HG03175 (cell line): ENCODE data around the gene UBE2M.
"Not testable (repeated sequence)": the region's sequence is repeated elsewhere in the genome, so short reads cannot be mapped to it uniquely, and the experiment has no call there.

Experiments
- ATAC-seq: cut with Tn5 transposase; IDR thresholded peaks from one replicate; pipeline ENCODE4 v1.9.1; 2021; ENCODE audit warnings: mild to moderate bottlenecking, moderate library complexity; ENCODE audit not compliant: unreplicated experiment

UBE2M gene

GRCh38 chr19:58558066-58558622, at the start of gene UBE2M:
Gene UBE2M, minus strand, starts transcription at chr19:58558611. Its CDS starts 230 bp downstream, at chr19:58558381.
- ATAC-seq: peak; percentile 2

DNA sequence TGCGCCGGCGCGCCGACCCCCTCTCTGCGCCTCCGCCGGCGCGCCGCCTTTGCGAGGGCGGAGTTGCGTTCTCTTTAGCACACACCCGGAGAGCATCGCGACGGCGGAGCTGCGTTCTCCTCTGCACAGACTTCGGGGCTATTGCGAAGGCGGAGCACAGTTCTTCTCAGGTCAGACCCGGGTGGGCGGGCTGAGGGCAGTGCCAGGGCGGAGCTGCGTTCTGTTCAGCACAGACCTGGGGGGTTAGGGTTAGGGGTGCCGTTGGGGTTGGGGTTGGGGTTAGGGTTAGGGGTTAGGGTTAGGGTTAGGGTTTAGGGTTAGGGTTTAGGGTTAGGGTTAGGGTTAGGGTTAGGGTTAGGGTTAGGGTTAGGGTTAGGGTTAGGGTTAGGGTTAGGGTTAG, 48.8 kb upstream of the UBE2M start:
- not testable (repeated sequence) for ATAC-seq

DNA sequence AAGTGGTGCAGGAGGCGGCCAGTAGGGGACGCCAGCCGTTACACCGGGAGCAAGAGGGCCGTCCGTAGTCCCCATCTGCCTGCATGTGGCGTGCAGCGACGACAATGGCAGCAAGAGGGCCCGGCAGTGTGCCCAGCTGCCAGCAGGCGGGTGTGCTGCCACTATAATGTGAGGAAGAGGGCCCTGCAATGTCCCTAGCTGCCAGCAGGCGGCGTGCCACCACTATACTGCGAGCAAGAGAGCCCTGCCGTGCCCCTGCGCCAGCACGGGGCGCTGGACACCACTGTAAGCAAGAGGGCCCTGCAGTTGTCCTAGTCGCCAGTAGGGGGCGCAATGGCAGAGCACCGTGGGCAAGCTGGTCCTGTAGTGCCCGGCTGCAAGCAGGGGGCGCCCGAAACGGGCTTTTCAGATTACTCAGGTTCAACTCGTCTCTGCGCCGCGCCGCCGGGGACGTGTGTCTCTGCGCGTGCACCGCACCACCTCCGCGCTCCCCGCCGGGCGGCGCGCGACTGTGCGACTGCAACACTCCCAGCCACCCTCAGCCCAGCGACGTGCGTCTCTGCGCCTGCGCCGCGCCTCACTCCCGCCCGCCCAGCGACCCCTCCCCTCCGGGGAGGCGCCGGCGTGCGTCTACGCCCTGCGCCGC, 48.0 kb upstream of the UBE2M start:
- ATAC-seq: not testable (repeated sequence)

- no peak for ATAC-seq
Measured at GRCh38 chr19:58586133-58586765, 27.8 kb upstream of the UBE2M start.

GRCh38 chr19:58585442-58586132, 27.2 kb upstream of the UBE2M start:
- ATAC-seq: no peak

- ATAC-seq: no peak
Measured at GRCh38 chr19:58584498-58585441, 26.4 kb upstream of the UBE2M start.

GRCh38 chr19:58582985-58583384, 24.6 kb upstream of the UBE2M start:
- no peak for ATAC-seq

- ATAC-seq: peak; percentile 85
Measured at GRCh38 chr19:58581227-58582141, 23.1 kb upstream of the UBE2M start.

DNA sequence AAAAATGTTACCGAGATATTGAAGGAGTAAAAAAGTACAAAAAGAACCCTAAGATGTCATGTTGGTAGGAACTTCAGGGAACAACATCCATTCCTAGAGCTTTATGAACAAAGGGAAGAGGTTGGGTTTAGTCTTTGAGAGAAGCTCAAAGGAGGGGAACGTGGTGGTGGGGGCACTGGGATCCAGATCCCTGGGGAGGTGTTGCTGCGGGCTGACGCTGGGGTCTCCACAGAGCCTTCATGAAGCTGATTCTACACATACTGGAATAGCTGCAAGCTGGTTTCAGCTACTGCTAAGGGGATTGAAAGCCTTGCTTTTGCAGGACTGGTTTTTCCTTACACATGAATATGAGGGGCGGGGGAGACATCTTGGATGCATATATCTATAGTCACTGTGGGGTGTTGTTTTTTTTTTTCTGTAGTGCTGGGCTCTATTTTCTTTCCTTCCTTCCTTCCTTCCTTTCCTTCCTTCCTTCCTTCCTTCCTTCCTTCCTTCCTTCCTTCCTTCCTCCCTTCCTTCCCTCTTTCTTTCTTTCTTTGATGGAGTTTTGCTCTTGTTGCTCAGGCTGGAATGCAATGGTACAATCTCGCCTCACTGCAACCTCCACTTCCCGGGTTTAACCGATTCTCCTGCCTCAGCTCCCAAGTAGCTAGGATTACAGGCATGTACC, 21.2 kb upstream of the UBE2M start:
- no peak for ATAC-seq

GRCh38 chr19:58578012-58578925, 19.9 kb upstream of the UBE2M start:
- no peak for ATAC-seq

GRCh38 chr19:58577581-58577980, 19.2 kb upstream of the UBE2M start:
- ATAC-seq: not testable (repeated sequence)

GRCh38 chr19:58575183-58576041, 17.0 kb upstream of the UBE2M start:
- ATAC-seq: peak; percentile 43

DNA sequence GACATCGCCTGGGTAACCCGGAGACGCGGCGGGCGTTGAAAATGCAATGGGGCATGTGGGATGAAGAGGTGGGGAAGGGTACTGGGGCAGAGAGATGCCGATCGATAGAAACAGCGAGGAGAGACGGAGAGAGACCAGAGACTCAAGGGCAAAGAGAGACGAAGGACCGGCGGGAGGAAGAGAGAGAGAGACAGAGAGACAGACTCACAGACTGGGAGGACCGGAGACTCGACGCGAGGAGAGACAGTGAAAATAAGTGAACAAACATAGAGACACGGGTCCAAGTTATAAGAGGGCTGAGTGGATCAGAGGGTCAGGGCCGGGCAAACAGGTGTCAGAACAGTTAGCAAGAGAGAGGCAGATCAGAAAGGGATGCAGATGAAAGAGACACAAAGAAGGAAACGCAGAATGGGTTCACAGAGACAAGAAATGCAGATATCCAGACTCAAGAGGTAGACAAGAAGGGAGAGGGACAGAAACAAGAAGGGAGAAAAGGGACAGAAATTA, 15.3 kb upstream of the UBE2M start:
- ATAC-seq: no peak

GRCh38 chr19:58572818-58573657, 14.6 kb upstream of the UBE2M start, which contains the start of gene MZF1:
Gene MZF1, minus strand, starts transcription at chr19:58573335. Its CDS starts 1,946 bp downstream, at chr19:58571389.
- ATAC-seq: peak; percentile 57

DNA sequence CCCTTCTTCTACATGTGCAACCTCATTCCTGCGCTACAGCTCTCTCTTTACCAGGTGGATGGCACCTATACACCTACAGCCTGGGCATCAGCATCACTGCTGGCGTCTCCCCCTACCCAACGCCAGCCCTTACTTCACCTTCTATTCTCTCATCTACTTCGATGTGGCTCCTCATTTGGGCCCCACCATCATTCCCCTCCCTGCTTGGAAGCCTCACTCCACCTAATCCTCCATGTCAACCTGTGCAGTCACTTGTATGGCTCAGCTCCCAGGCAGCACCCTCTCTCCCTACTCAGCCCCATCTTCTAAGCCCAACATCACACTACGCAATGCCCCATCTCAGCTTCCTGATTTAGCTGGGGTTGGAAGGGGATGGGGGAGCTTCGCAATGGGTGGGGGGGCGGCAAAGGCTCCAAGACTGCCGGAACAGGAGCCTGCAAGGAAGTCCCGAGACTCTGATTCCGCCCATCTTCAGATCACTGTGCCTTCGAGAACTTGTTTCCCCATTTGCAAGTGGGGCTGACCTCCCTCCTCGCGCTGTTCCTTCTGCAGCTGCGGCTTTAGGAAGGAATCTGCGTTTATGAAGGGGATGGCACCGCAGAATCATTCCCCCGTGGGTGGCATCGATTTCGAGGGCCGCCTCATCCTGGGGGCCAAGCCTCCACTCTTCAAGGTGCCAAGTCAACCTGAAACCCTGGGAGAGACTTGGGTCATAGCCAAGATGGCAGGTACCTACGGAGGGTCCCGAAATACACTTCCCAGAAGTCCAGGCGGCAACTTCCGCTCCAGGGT, 13.8 kb upstream of the UBE2M start:
- ATAC-seq: no peak
